RWPE2 (cell line): ENCODE results near the gene TTC23L.

ENCODE experiments used
- ATAC-seq: fragments of 200-7000 bp; cut with Tn5 transposase; 3 replicates; pipeline ENCODE4 v1.9.1; 2021; ENCODE audit warnings: low read depth
- DNase-seq: peaks from one replicate; pipeline ENCODE4 v3.0.0-alpha.2; 2020; ENCODE audit warnings: low spot score
- H3K27ac ChIP-seq: fragments of 450-650 bp; 2 replicates; pipeline ENCODE4 v1.5.1; 2017; ENCODE audit warnings: mild to moderate bottlenecking; ENCODE audit not compliant: poor library complexity, severe bottlenecking
- H3K27me3 ChIP-seq: fragments of 250-450 bp; sonication (Bioruptor Pico); 2 replicates; pipeline ENCODE4 v1.5.1; 2021; ENCODE audit warnings: mild to moderate bottlenecking, moderate library complexity; ENCODE audit not compliant: insufficient read depth, poor library complexity, severe bottlenecking
- H3K36me3 ChIP-seq: fragments of 250-450 bp; sonication (Bioruptor Pico); 2 replicates; pipeline ENCODE4 v1.5.1; 2020; ENCODE audit warnings: low read depth, mild to moderate bottlenecking, moderate library complexity
- H3K4me1 ChIP-seq: fragments of 250-450 bp; sonication (Bioruptor Pico); 2 replicates; pipeline ENCODE4 v1.5.1; 2021; ENCODE audit warnings: mild to moderate bottlenecking, moderate library complexity; ENCODE audit not compliant: insufficient read depth, poor library complexity, severe bottlenecking
- H3K4me3 ChIP-seq: fragments of 250-450 bp; sonication (Bioruptor Pico); 2 replicates; pipeline ENCODE4 v1.5.1; 2021; ENCODE audit warnings: mild to moderate bottlenecking, moderate library complexity; ENCODE audit not compliant: severe bottlenecking
- H3K9me3 ChIP-seq: fragments of 250-450 bp; sonication (Bioruptor Pico); 2 replicates; pipeline ENCODE4 v1.5.1; 2021; ENCODE audit warnings: mild to moderate bottlenecking, moderate library complexity; ENCODE audit not compliant: severe bottlenecking
- TF ChIP-seq, protein P1 (sequence below): fragments of 450-650 bp; IDR thresholded peaks from one replicate; pipeline ENCODE4 v1.5.1; 2017; ENCODE audit warnings: mild to moderate bottlenecking, moderate library complexity; ENCODE audit not compliant: poor library complexity, severe bottlenecking

TTC23L gene

DNA sequence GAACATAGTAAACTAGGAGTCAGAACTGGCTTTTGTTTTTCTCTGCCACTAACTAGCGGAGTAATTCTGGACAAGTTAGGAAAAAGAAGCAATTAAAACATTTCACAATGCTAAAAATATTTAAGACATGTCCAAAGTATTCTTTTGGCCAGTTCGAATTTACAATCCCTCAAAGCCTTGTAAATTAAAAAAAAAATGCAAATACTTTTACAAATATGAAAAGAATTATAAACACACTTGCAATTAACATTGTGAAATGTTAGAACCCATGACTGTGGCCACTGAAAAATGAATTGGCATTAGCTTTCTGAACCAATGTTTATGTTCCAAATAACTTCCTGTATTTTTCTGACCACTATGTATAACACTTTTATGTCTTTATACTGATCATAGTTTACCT lies 74.1 kb downstream of the TTC23L start:
- no peak for DNase-seq
- no peak for ATAC-seq
- Histone ChIP-seq H3K4me1 (peaks cover 23% of the 10 kb centered on the region), H3K27ac (no peak overlapping the region), H3K27me3 (no peaks in the 10 kb centered on the region), H3K9me3 (no peaks in the 10 kb centered on the region), H3K36me3 (peaks cover 74% of the 10 kb centered on the region), H3K4me3 (no peak overlapping the region)
- TF ChIP-seq, protein P1, sequence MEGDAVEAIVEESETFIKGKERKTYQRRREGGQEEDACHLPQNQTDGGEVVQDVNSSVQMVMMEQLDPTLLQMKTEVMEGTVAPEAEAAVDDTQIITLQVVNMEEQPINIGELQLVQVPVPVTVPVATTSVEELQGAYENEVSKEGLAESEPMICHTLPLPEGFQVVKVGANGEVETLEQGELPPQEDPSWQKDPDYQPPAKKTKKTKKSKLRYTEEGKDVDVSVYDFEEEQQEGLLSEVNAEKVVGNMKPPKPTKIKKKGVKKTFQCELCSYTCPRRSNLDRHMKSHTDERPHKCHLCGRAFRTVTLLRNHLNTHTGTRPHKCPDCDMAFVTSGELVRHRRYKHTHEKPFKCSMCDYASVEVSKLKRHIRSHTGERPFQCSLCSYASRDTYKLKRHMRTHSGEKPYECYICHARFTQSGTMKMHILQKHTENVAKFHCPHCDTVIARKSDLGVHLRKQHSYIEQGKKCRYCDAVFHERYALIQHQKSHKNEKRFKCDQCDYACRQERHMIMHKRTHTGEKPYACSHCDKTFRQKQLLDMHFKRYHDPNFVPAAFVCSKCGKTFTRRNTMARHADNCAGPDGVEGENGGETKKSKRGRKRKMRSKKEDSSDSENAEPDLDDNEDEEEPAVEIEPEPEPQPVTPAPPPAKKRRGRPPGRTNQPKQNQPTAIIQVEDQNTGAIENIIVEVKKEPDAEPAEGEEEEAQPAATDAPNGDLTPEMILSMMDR, result no peak

DNA sequence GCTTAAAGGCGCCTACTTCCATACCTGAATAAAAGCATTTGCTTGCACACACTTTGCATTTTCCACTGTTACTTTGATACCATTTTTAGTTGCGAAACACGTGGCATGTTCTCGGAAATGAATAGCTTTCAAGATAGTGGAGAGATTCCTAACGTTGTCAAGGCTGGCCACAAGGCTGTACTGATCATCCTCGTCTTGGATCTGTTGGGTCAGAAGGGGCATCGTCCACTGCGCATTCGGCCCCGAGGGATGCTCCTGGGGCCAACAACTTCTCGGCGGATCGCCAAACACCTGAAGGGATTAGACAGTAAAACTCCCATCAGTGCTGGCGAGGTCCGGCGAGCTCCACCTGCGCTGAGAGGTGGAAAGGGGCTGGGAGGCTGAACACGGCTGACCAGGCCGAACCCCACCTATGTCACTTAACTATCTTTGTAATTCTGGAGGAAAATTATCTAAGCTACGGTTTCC lies 75.7 kb downstream of the TTC23L start:
- ATAC-seq, result peak; percentile 28
- Histone ChIP-seq H3K36me3 (peaks cover 73% of the 10 kb centered on the region), H3K27ac (peak overlapping the region; percentile 67), H3K9me3 (no peaks in the 10 kb centered on the region), H3K4me1 (peaks cover 23% of the 10 kb centered on the region), H3K27me3 (no peaks in the 10 kb centered on the region), H3K4me3 (peak overlapping the region; percentile 58)
- TF ChIP-seq, protein P1, result no peak
- peak; percentile 70 for DNase-seq

DNA sequence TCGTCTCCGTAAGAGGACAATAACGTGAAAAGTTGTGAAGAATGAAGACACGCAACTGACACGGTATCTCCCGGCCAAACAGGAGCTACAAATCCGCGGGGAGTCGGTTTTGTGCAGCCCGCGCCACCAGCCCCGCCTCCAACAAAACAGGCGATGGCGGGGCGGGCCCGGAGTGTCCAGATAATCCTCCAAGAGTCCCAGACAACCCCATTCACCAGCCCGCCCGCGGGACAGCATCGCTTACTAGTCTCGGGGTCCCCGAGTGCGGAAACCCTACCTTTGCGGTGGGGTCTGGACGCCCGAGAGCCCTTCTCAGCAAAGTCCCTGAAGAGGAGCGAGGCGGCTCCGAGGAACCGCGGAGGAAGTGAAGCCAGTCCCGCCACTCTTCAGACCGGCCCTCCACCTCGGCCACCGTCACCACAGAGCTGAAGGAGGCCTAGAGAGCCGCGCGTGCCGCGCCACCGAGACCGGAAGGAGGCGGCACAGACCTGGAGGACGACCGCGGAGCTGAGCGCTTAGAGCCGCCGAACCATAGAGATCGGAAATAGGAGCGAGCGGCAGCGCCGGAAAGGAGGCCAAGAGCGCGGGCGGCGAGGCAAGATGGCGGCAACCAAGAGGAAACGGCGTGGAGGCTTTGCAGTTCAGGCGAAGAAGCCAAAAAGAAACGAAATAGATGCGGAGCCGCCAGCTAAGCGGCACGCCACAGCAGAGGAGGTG lies 76.3 kb downstream of the TTC23L start, which contains the start of the genes BRIX1 and RAD1:
BRIX1 (plus strand) TSS at position 573 of the 717 bp plus-strand sequence; CDS start at position 601, 28 bp downstream.
RAD1 (minus strand) TSS at position 366 of the 717 bp plus-strand sequence. CDS start 612 bp downstream, outside the sequence.
- Histone ChIP-seq H3K27me3 (no peaks in the 10 kb centered on the region), H3K4me1 (peaks cover 23% of the 10 kb centered on the region), H3K27ac (peak within 1 kb of the TSS; percentile 67), H3K4me3 (peak within 1 kb of the TSS; percentile 58), H3K9me3 (no peaks in the 10 kb centered on the region), H3K36me3 (peaks cover 74% of the 10 kb centered on the region)
- DNase-seq (peak; percentile 98), ATAC-seq (peak; percentile 99)
- TF ChIP-seq, protein P1, result no peak

DNA sequence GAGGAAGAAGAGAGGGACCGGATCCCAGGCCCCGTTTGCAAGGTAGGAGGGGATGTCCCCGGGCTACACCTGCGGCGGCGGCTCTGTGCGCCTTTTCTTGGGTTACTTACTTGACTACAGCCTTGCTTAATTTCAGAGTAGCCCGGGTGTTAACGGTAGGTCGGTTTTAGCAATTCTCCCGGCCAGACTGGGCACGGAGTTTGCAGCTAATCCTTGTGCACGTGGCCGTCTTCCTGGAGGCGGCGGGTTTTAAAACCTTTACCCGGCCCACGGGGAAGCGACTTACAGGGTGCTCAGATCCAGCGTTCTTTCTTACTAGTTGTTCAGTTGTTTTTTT lies 76.9 kb downstream of the TTC23L start:
- DNase-seq (no peak), ATAC-seq (no peak; the same call in 2 of the 3 replicates)
- H3K4me1 ChIP-seq, result peaks cover 23% of the 10 kb centered on the region
- TF ChIP-seq, protein P1, result no peak
- peaks cover 75% of the 10 kb centered on the region for H3K36me3 ChIP-seq
- H3K27ac ChIP-seq, result peak overlapping the region; percentile 67
- H3K4me3 ChIP-seq, result peak overlapping the region; percentile 58
- no peaks in the 10 kb centered on the region for H3K27me3 ChIP-seq
- H3K9me3 ChIP-seq, result no peaks in the 10 kb centered on the region

DNA sequence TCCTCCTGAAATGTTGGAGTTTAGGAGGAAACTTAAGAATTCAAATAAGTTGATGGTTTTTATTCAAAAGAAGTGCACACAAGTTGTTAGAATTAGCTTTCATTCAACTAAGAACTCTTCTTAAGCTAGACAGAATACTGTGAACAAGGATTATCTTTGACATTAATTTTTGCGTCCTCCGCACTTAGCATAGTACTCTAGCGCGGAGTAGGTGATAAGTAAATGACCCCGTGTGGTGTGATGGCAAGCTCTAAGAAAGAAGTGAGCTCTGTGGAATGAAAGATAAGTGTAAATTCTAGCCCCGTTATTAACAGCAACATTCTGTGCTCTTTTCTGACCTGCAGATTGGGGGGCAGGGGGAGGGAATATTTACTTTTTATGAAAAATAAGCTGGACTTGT lies 77.6 kb downstream of the TTC23L start:
- TF ChIP-seq, protein P1, result no peak
- Histone ChIP-seq H3K9me3 (no peaks in the 10 kb centered on the region), H3K27ac (peak overlapping the region; percentile 67), H3K27me3 (no peaks in the 10 kb centered on the region), H3K36me3 (peaks cover 75% of the 10 kb centered on the region), H3K4me1 (peaks cover 23% of the 10 kb centered on the region), H3K4me3 (peak overlapping the region; percentile 58)
- ATAC-seq (no peak), DNase-seq (no peak)
